PFSK-1 (cell line): Measurements from ENCODE around the gene INS.

Experiments
- POLR2AphosphoS5 ChIP-seq: IDR thresholded peaks from 2 replicates; pipeline ENCODE4 v1.6.1; 2012; ENCODE audit warnings: low read depth, mild to moderate bottlenecking, control low read depth, low read length, moderate library complexity
- SIN3A ChIP-seq: IDR thresholded peaks from 2 replicates; pipeline ENCODE4 v1.6.1; 2012; ENCODE audit warnings: mild to moderate bottlenecking, low read length, moderate library complexity, borderline replicate concordance; ENCODE audit not compliant: insufficient read depth
- TAF1 ChIP-seq: IDR thresholded peaks from 2 replicates; pipeline ENCODE4 v1.6.1; 2012; ENCODE audit warnings: low read length, control low read depth, borderline replicate concordance; ENCODE audit not compliant: insufficient read depth
- TF ChIP-seq, protein P1 (sequence below), 2 experiments: IDR thresholded peaks; 2 replicates each; pipeline versions ENCODE4 v1.6.1 to v1.8.0; 2011 to 2012; ENCODE audit warnings: low read depth in 2 of 2, low read length in 2 of 2, control low read depth in 1 of 2, inconsistent platforms in 1 of 2, mild to moderate bottlenecking in 1 of 2, moderate library complexity in 1 of 2; ENCODE audit not compliant: insufficient read depth in 1 of 2

- TF ChIP-seq TAF1 (no peak), POLR2AphosphoS5 (no peak), SIN3A (no peak)
- TF ChIP-seq, protein P1, sequence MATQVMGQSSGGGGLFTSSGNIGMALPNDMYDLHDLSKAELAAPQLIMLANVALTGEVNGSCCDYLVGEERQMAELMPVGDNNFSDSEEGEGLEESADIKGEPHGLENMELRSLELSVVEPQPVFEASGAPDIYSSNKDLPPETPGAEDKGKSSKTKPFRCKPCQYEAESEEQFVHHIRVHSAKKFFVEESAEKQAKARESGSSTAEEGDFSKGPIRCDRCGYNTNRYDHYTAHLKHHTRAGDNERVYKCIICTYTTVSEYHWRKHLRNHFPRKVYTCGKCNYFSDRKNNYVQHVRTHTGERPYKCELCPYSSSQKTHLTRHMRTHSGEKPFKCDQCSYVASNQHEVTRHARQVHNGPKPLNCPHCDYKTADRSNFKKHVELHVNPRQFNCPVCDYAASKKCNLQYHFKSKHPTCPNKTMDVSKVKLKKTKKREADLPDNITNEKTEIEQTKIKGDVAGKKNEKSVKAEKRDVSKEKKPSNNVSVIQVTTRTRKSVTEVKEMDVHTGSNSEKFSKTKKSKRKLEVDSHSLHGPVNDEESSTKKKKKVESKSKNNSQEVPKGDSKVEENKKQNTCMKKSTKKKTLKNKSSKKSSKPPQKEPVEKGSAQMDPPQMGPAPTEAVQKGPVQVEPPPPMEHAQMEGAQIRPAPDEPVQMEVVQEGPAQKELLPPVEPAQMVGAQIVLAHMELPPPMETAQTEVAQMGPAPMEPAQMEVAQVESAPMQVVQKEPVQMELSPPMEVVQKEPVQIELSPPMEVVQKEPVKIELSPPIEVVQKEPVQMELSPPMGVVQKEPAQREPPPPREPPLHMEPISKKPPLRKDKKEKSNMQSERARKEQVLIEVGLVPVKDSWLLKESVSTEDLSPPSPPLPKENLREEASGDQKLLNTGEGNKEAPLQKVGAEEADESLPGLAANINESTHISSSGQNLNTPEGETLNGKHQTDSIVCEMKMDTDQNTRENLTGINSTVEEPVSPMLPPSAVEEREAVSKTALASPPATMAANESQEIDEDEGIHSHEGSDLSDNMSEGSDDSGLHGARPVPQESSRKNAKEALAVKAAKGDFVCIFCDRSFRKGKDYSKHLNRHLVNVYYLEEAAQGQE (IDR thresholded peaks at IDR 0.05; ENCODE audit: insufficient read depth in 1 of 2, low read depth in 2 of 2, low read length in 2 of 2): no peak
Measured at GRCh38 chr11:2177076-2177475, 16.1 kb upstream of the INS start.
